HG02642 (cell line): ENCODE results near the gene MRPL43.

Experiments used
- ATAC-seq: cut with Tn5 transposase; IDR thresholded peaks from one replicate; pipeline ENCODE4 v1.9.1; 2021; ENCODE audit warnings: mild to moderate bottlenecking; ENCODE audit not compliant: unreplicated experiment, poor library complexity

MRPL43 gene

DNA sequence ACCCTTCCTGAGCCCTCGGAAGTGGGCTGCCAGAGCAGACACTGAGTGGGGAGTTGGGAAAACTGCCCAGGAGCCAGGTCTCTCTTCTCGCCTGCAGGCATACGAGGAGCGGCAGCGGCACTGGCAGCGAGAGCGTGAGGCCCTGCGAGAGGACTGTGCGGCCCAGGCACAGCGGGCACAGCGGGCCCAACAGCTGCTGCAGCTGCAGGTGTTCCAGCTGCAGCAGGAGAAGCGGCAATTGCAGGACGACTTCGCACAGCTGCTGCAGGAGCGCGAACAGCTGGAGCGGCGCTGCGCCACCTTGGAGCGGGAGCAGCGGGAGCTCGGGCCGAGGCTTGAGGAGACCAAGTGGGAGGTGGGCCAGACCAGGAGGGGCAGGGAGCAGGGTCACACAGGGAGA, 18.1 kb upstream of the MRPL43 start:
- ATAC-seq = no peak

DNA sequence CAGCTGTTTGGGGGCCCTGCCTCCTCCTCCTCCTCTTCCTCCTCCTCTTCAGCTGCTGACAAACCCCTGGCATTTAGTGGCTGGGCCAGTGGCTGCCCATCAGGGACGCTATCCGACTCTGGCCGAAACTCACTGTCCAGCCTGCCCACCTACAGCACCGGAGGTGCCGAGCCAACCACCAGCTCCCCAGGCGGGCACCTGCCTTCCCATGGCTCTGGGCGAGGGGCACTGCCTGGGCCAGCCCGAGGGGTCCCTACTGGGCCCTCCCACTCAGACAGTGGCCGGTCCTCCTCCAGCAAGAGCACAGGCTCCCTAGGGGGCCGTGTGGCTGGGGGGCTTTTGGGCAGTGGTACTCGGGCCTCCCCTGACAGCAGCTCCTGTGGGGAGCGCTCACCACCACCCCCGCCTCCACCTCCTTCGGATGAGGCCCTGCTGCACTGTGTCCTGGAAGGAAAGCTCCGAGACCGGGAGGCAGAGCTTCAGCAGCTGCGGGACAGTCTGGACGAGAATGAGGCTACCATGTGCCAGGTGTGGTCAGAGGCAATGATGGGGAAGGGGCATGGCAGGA, 16.4 kb upstream of the MRPL43 start:
- ATAC-seq = no peak

DNA sequence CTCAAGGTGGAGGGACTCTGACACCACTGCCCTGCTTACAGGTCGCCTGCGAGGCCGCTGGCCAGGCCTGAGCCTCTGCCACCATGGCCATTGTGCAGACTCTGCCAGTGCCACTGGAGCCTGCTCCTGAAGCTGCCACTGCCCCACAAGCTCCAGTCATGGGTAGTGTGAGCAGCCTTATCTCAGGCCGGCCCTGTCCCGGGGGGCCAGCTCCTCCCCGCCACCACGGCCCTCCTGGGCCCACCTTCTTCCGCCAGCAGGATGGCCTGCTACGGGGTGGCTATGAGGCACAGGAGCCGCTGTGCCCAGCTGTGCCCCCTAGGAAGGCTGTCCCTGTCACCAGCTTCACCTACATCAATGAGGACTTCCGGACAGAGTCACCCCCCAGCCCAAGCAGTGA, 15.2 kb upstream of the MRPL43 start:
- no peak for ATAC-seq

DNA sequence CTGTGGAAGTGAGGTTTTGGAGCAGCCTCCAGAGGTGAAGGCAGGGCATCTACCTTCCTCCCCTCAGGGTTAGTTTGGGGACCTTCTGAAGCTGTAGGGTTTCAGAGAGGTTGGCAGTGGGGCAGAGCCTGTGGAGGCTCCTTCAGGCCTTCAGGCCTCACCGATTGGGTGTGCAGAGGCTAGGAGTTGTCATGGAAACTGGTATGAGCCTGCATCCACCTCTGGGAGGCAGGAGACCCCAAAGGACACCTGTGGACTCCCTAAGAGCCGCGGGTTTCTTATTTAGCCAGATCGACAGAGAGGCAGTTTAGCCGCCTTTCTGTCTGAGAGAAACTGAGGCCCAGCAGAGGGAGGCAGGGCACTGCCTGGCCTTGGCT, 14.3 kb upstream of the MRPL43 start:
- ATAC-seq = no peak

DNA sequence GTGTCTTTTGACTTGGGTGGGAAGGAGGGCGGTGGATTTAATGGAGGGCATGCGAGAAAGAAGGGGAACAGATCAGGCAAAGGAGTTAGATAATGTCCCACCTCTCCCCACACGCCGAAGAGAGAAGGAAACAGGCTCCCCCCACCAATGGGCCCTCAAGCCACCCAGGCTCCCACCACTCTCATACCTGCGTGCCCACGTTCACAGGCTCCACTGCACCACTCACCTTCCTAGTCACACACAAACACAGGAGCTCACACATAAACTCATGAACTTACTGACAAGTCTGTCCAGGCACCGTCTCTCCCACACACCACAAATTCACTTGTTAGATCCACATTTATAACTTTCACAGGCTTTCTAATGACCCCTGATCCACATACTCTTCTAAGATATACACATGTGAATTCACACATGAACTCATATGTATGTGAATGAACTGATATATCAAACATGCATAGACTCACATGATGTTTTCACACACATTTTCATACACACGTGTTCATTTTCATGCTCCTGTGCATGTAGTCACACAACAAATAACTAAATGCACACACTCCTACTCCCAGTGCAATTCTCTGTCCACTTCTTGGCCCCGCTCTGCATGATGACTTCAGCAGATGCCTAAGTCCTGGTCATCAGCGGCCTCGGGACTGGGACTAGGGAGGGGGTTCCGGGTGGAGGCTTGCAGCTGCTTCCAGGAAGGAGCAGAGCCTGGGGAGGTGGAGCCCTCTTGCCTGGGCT, 13.8 kb upstream of the MRPL43 start:
- ATAC-seq = no peak

DNA sequence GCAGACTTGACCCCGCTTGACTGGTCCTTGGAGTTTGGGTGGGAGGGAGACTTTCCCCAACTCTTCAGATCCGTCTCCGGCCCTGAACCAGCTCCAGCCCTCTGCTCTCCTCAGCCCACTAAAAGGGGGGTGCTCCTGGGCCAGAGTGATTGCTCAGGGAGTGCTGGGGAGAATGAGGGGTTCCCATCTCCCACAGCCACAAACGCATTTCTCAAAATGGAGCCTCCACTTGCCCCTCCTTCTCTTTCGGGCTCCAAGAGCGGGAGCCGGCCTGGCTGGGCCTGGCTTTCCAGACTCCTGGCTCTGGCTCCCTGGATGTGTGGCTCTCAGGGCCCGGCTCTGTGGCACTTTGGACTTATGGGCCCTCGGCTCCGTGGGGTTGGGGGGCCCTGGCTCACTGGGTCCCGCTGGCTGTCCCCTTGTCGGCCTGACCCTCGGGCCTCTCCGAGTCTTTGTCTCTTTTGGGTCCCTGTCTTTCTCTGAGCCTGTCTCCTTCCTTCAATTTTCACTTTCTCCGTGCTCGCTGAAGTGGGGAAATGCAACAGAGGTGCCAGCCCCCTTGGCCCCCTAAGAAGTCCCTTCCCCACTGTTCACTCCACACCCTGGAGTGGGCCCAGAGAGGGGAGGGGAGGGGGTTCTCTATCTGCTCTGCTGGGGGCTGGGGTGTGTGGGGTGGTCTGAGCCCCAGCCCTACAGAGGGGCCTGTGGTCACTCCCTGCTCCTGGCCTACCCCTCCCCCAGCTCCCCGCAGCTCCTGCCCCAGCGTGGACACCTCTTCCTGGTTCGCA, 13.0 kb upstream of the MRPL43 start:
- ATAC-seq = no peak

DNA sequence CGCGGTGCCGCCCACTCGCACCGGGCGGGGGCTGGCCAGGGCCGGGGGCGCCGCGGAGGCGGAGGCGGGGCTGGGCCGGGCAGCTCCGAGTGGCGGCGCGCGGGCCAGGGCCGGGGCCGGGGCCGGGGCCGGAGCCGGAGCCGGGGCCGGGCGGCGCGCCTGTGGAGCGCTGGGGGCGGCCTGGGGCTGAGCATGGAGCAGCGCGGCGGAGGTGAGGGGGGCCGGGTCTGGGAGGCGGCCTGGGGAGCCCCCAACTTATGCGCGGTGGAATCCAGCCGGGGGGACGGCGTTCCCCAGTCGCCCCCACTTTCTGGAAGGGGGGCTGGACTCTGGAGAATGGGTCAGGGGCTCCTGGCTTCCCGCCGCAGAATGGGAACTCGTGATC, 12.4 kb upstream of the MRPL43 start, which contains the start of gene LZTS2:
LZTS2 (plus strand) TSS at position 67 of the 385 bp plus-strand sequence. CDS start 2,731 bp downstream, outside the sequence.
- no peak for ATAC-seq

DNA sequence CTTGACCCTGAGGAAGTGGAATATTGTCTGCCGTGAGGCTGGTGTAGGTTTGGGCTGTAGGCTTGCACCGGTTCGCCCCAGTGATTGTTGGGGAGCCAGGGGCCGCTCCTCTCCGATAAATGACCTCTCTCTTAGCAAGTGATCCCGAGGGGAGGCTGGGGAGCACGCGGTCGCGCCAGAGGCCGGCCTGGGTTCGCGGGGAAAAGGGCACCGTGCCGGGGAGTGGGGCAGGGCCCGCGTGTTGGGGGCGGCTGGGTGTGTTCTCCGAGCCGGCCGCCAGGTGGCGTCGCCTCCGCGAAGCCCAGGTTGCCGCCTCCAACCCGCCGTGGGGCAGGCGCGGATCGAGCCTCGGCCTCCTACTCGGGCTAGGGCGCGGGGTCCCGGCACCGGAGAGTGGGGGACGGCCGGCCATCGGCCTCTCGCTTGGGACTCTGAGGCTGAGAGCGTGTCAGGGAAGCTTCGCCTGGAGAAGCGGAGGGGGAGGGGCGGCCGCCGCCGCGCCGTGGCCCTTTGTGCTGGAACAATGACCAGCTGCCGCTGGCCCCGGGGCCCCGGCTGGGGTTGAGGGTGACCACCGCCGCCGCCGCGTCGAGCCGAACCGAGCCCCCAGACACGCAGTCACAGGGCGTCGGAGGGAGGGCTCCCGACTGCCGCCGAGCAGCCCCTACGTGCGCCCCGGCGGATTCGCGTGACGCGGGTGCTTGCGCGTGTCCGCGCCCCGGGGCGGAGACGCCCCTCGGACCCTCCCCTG, 11.9 kb upstream of the MRPL43 start:
- ATAC-seq = peak; percentile 54

DNA sequence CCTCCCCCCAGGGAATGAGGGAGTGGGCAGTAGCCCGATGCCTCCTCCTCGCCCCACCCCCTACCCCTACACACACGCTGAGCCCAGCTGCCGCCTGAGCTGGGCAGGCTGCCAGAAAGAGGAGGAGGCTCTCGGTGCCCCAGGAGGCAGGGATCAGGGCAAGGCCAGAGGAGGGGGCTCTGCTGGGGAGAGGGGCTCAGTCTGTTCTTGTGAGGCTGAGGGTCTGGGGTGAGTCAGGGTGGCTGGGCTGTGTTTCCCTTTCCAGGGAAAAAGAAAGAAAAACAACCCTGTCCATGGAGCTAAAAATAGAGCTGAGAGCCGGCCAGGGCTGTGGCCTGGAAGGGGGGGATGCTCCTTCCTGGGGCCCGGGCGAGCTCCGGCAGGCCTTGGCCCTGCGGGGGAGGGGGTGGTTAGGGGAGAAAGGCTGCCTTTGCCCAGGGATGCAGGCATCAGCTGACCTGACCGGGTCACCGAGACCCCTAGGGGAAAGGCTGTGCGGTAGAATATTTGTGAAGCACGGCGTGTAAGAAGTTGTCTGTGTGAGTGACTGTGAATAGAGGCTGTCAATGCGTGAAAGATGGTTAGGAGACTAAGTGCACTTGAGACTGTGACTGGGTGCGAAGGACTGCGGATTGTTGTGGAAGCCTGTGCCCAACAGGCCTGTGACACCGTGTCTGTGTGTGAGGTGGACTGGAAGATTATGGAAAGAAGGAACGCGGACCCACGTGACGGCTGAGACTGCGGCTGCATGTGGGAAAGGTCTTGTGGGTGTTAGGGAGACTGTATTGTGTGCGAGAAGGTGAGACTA, 11.1 kb upstream of the MRPL43 start:
- ATAC-seq = peak; percentile 25

DNA sequence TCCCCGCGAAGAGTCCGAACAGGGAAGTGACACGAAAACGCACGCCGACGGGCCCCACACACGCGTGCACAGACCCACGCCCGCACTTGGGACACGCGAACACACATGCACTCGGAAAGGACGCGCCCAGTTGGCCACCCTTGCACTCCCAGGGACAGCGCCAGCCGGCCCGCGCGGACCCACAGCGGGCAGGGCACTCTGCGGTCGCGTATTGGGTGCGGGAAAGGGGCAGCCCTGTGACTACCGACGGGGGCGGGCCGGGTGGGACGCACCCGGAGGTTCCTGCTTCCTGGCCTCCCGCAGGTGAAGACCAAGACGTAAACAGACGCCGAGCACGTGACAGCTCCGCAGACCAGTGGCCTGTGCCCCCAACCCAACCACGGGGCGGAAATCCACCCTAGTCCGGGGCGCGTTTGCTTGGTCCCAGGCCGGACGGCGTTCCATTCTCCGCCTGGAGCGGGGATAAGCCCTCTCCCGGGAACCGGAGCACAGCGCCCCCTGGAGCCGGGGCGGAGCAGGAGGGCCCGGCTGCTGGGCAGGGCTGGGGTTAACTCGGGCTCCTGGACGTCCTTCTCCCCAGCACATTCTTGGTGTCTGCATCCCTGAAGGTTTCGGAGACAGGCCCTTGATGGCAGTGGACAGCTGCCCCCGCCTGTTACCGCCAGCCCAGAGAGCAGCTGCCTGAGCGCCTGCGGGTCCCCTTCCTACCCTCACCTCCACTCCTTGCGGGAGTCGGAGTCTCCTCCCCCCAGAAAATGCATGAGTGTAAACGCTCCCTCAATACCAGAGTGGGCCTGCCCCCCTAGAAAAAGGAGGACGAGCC, 10.3 kb upstream of the MRPL43 start:
- peak; percentile 32 for ATAC-seq

DNA sequence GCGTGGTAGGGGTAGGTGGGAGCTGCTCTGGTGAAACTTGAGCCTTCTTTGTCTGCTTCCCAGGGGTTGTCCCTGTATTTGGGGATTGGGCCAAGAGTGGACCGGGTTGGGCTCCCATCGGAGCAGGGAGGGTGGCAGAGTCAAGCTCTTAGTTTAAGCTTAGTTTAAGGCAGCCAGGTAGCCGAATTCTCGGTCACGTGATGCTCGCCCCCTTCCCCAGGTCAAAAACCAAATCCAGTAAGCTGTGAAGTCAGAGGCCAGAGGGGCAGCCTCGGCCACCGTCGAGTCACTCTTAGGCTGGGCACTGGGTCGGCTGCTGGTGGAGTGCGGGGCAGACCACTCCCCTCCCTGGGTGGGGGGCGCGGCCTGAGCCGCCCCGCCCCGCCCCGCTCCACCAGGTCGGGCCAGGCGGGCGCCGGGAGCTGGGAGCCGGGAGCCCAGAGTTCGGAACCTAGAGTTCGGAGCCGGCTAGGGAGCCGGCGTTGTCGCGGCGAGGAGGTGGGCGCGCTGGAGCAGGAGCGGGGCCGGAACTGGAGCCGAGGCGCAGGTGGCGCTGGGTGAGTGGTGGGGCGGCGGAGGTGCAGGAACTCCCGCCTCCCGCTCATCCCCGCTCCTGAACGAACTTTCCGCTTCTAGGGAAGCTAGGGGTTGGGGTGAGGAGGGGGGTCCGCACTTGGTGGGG, 9.5 kb upstream of the MRPL43 start:
- peak; percentile 24 for ATAC-seq

DNA sequence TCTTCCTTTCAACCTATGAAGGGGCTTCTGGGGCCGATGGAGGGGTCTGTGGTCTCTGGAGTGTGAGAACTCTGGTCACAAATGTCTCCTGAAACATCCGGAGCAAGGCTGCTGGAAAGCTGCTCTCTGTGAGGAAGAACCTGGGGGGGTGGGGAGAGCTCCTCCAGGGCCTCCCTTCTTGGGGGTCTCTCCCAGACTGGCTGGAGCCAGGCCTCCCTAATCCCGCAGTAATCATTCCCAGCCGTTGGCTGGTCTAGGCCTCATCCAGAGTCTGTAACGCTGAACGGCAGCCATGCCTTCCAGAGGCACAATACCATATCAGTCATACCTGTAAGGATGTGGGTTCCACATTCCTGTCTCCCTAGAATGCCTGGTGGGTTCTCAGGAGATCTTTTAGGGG, 7.9 kb upstream of the MRPL43 start:
- ATAC-seq = no peak

DNA sequence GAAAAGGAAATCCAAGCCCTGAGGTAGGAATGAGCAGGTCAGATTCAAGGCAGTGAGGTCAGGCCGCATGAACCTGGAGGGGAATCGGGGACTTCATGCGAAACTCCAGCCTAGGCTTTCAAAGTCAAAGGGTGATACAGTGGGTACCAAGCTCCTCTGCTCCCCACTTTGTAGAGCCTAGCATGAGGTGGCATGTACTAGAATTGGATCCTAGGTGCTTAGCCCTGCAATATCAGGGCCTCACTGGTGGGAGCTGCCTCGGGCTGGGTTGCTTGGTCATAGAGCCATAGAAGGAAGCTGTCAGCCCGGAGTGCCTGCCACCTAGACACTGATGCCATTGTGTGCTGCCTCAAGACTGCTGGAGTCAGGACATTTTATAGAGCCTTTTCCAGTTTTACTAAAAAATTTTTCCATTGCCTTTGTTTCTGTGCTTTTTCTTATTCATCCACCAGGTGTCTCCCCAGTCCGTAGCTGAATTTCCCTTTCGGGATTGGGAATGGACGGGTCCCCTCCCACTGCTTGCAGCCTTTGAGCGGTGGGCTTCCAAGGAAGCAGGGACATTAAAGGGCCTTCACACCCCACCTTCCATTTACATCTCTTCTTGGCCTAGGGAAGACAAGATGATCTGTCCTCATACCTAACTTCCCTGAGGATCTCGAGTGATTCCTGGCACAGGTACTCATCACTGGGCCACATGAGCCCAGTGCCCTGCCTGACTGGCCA, 6.8 kb upstream of the MRPL43 start:
- no peak for ATAC-seq

DNA sequence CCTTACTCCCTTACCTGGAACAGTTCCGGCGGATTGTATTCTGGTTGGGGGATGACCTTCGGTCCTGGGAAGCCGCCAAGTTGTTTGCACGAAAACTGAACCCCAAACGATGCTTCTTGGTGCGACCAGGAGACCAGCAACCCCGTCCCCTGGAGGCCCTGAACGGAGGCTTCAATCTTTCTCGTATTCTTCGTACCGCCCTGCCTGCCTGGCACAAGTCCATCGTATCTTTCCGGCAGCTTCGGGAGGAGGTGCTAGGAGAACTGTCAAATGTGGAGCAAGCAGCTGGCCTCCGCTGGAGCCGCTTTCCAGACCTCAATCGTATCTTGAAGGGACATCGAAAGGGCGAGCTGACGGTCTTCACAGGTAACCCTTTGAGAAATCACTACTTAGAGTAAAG, 1.8 kb upstream of the MRPL43 start:
- ATAC-seq = no peak

DNA sequence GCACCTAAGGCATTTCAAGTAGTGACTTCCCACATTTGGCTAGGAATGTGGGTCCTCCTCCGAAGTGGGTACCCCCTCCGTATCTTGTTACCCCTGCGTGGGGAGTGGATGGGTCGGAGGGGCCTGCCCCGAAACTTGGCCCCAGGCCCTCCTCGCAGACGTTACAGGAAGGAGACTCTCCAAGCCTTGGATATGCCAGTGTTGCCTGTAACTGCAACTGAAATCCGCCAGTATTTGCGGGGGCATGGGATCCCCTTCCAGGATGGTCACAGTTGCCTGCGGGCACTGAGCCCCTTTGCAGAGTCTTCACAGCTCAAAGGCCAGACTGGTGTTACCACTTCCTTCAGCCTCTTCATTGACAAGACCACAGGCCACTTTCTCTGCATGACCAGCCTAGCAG, 869 bp upstream of the MRPL43 start:
- ATAC-seq = no peak

DNA sequence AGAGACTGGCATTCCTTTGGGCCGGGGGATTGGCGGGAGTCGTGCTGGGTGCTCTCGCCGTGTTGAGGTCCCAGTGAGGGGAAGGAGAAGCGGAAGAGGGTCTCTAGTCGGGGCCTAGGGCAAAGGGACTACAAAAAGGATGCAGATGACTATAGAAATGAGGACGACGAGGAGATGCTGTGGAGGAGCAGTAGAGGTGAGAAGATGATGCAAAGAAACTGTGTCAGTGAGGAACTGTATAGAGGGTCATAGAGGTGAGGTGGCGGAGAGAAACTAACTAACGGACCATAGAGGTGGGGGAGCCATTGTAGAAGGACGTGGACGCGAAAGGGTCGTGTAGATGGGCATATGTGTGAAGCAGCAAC, 370 bp upstream of the MRPL43 start:
- no peak for ATAC-seq

DNA sequence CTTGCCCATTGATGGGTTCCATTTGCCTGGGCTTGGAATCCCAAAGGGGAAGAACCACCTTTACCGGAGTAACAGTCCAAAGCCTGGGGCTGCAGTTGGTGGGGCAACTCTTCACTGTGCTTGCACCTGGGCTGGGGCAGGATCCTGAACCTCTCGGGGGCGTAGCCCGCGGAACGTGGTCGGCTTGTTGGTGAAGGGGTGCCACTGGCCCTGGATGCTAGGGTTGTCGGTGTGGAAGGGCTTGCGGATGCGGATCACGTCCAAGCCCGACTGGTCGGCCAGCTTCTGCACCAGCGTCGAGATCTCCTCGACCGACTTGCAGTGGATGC, 710 bp downstream of the MRPL43 start:
- no peak for ATAC-seq

DNA sequence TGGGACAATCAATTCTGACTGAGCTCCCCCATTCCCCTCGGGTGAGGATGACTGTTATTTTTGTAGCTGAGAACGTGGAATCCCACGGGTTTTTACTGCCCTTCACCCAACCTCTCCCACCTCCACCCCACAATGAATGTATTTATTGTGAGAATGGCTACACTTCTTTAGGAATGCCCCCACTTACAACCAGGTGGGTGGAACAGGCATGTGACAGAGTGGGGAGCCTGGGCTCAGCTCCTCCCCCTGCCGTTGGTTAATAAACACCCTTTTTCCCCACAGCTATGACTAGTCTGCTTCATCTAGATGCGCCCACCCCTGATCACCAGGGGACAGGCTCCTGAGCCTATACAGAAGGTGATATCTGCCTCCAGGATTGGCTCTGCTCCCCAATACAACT, 2.0 kb downstream of the MRPL43 start:
- ATAC-seq = no peak
